ENCODE data around the gene CRYAB.

DNA sequence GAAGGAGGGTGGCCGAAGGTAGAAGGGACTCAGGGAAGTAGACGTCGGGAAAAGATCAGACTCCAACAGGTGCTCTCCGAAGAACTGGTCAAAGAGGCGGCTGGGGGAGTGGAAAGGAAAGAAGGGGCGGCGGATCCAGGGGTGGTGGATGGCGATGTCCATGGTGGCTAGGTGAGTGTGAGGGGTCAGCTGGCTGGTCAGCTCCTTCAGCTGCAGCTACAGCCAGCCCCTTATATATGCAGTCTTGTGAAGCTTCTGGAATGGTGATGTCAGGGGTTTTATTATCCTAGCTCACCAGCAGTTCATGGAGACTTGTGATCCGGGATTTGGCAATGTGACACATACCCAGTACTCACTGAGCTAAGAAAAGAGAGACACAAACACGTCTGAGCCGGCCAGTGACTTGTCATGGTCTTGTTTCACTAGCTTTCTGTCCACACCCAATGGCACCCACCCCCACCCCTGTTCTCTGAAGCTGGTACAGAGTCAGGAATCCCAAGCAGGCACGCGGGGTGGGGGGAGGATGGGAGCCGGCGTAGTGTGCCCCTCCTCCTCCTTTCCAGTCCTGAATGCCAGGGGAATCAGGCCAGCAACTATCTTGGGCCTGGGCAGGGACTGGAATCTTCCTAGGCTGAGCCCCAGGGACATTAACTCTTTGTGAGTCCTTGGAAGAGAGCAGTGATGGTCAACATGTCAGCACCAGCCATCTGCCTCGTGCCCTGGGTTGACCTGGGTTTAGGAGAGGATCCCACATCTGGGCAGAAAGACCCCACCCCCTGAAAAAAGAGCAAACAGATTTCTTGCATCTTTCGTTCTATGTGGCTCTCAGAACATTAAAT, at the start of gene CRYAB:
- TF ChIP-seq CTCF (IDR thresholded peaks at IDR 0.05) (no peak), GABPB1 (CRISPR knock-in tag; IDR thresholded peaks at IDR 0.05) (no peak), STAT6 (CRISPR knock-in tag; conservative IDR thresholded peaks at IDR 0.05; ENCODE audit: low read depth) (no peak), JUN (CRISPR knock-in tag; IDR thresholded peaks at IDR 0.05) (no peak), PRDM15 (CRISPR knock-in tag; IDR thresholded peaks at IDR 0.05) (no peak), KAT7 (CRISPR knock-in tag; IDR thresholded peaks at IDR 0.05; ENCODE audit: borderline replicate concordance) (no peak), ZBTB43 (CRISPR knock-in tag; IDR thresholded peaks at IDR 0.05) (no peak)
- TF ChIP-seq, protein P1, sequence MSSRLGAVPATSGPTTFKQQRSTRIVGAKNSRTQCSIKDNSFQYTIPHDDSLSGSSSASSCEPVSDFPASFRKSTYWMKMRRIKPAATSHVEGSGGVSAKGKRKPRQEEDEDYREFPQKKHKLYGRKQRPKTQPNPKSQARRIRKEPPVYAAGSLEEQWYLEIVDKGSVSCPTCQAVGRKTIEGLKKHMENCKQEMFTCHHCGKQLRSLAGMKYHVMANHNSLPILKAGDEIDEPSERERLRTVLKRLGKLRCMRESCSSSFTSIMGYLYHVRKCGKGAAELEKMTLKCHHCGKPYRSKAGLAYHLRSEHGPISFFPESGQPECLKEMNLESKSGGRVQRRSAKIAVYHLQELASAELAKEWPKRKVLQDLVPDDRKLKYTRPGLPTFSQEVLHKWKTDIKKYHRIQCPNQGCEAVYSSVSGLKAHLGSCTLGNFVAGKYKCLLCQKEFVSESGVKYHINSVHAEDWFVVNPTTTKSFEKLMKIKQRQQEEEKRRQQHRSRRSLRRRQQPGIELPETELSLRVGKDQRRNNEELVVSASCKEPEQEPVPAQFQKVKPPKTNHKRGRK (CRISPR knock-in tag; IDR thresholded peaks at IDR 0.05; ENCODE audit: borderline replicate concordance) = no peak
- TF ChIP-seq, protein P2, sequence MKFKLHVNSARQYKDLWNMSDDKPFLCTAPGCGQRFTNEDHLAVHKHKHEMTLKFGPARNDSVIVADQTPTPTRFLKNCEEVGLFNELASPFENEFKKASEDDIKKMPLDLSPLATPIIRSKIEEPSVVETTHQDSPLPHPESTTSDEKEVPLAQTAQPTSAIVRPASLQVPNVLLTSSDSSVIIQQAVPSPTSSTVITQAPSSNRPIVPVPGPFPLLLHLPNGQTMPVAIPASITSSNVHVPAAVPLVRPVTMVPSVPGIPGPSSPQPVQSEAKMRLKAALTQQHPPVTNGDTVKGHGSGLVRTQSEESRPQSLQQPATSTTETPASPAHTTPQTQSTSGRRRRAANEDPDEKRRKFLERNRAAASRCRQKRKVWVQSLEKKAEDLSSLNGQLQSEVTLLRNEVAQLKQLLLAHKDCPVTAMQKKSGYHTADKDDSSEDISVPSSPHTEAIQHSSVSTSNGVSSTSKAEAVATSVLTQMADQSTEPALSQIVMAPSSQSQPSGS (CRISPR knock-in tag; IDR thresholded peaks at IDR 0.05; ENCODE audit: borderline replicate concordance, low read depth) = no peak
- TF ChIP-seq, protein P3, sequence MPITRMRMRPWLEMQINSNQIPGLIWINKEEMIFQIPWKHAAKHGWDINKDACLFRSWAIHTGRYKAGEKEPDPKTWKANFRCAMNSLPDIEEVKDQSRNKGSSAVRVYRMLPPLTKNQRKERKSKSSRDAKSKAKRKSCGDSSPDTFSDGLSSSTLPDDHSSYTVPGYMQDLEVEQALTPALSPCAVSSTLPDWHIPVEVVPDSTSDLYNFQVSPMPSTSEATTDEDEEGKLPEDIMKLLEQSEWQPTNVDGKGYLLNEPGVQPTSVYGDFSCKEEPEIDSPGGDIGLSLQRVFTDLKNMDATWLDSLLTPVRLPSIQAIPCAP (CRISPR knock-in tag; IDR thresholded peaks at IDR 0.05) = no peak
- TF ChIP-seq, protein P4, sequence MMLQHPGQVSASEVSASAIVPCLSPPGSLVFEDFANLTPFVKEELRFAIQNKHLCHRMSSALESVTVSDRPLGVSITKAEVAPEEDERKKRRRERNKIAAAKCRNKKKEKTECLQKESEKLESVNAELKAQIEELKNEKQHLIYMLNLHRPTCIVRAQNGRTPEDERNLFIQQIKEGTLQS (CRISPR knock-in tag; conservative IDR thresholded peaks at IDR 0.05) = no peak

All from WTC11 (cell line).